ENCODE data around the gene QSER1.

QSER1 gene

GRCh38 chr11:32911413-32911812 lies 18.8 kb downstream of the QSER1 start:
- Histone ChIP-seq H3K9me3 (ENCODE audit: severe bottlenecking) (no peaks in the 10 kb centered on the region), H3K4me1 (ENCODE audit: insufficient read depth, poor library complexity, severe bottlenecking) (peaks cover 4% of the 10 kb centered on the region), H3K27ac (ENCODE audit: poor library complexity, severe bottlenecking) (no peak overlapping the region), H3K36me3 (ENCODE audit: low read depth) (peaks cover 10% of the 10 kb centered on the region), H3K4me3 (ENCODE audit: severe bottlenecking) (no peak overlapping the region), H3K27me3 (ENCODE audit: insufficient read depth, poor library complexity, severe bottlenecking) (no peaks in the 10 kb centered on the region)
- DNase-seq (ENCODE audit: low spot score) (no peak), ATAC-seq (ENCODE audit: low read depth) (no peak)
- no peak for TF ChIP-seq CTCF (IDR thresholded peaks at IDR 0.05; ENCODE audit: poor library complexity, severe bottlenecking)

DNA sequence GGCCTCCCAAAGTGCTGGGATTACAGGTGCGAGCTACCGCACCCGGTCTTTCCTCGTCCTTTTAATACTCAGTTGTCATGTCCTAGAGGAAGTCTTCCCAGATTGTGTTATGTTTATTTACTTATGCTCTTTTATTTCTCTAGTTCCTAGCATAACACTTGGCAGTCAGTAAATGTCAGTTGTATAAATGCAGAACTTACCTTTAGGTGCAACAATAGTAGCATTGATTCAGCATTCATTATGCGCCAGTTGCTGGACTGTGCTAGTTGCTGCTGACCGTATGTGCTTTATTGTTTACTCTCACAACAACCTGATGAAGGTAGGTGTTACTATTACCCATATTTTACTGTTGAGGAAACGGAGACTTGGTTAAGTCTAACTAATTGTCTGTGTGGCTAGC lies 20.8 kb downstream of the QSER1 start:
- no peak for TF ChIP-seq CTCF (IDR thresholded peaks at IDR 0.05; ENCODE audit: poor library complexity, severe bottlenecking)
- Histone ChIP-seq H3K9me3 (ENCODE audit: severe bottlenecking) (no peaks in the 10 kb centered on the region), H3K36me3 (ENCODE audit: low read depth) (peaks cover 9% of the 10 kb centered on the region; the same call in 1 of the 2 replicates), H3K4me3 (ENCODE audit: severe bottlenecking) (no peak overlapping the region), H3K27ac (ENCODE audit: poor library complexity, severe bottlenecking) (no peak overlapping the region), H3K27me3 (ENCODE audit: insufficient read depth, poor library complexity, severe bottlenecking) (no peaks in the 10 kb centered on the region), H3K4me1 (ENCODE audit: insufficient read depth, poor library complexity, severe bottlenecking) (peaks cover 11% of the 10 kb centered on the region)
- ATAC-seq (ENCODE audit: low read depth) (no peak), DNase-seq (ENCODE audit: low spot score) (no peak)

DNA sequence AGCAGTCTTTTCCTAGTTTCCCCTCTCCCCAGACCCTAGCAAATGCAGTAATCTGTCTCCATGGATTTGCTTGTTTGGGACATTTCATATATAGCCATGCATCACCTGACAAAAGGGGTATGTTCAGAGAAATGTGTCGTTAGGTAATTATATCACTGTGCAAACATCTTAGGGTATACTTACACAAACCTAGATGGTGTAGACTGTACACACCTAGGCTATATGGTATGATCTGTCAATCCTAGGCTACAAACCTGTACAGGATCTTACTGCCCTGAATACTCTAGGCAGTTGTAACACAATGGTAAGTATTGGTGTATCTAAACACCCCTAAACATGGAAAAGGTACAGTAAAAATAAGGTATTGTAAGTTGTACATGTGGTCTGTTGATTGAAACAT lies 23.8 kb downstream of the QSER1 start:
- H3K4me3 ChIP-seq (ENCODE audit: severe bottlenecking): no peak overlapping the region
- DNase-seq (ENCODE audit: low spot score) (no peak), ATAC-seq (ENCODE audit: low read depth) (no peak)
- H3K27me3 ChIP-seq (ENCODE audit: insufficient read depth, poor library complexity, severe bottlenecking): no peaks in the 10 kb centered on the region
- H3K9me3 ChIP-seq (ENCODE audit: severe bottlenecking): no peaks in the 10 kb centered on the region
- H3K36me3 ChIP-seq (ENCODE audit: low read depth): no peaks in the 10 kb centered on the region
- H3K4me1 ChIP-seq (ENCODE audit: insufficient read depth, poor library complexity, severe bottlenecking): peaks cover 17% of the 10 kb centered on the region
- TF ChIP-seq CTCF (IDR thresholded peaks at IDR 0.05; ENCODE audit: poor library complexity, severe bottlenecking): no peak
- H3K27ac ChIP-seq (ENCODE audit: poor library complexity, severe bottlenecking): no peak overlapping the region

- no peaks in the 10 kb centered on the region for H3K36me3 ChIP-seq (ENCODE audit: low read depth)
Observed at GRCh38 chr11:32916994-32917393, 24.4 kb downstream of the QSER1 start.

More at GRCh38 chr11:32916994-32917393, 24.4 kb downstream of the QSER1 start:
- H3K27me3 ChIP-seq (ENCODE audit: insufficient read depth, poor library complexity, severe bottlenecking): no peaks in the 10 kb centered on the region
- ATAC-seq (ENCODE audit: low read depth) (no peak), DNase-seq (ENCODE audit: low spot score) (no peak)
- peaks cover 17% of the 10 kb centered on the region for H3K4me1 ChIP-seq (ENCODE audit: insufficient read depth, poor library complexity, severe bottlenecking)
- no peak overlapping the region for H3K27ac ChIP-seq (ENCODE audit: poor library complexity, severe bottlenecking)
- no peak for TF ChIP-seq CTCF (IDR thresholded peaks at IDR 0.05; ENCODE audit: poor library complexity, severe bottlenecking)
- no peaks in the 10 kb centered on the region for H3K9me3 ChIP-seq (ENCODE audit: severe bottlenecking)
- H3K4me3 ChIP-seq (ENCODE audit: severe bottlenecking): no peak overlapping the region

Data from RWPE2 (cell line).